Brain pericyte (primary cell): ENCODE measurements around the gene ATG3.
"Not testable (repeated sequence)": the region's sequence is repeated elsewhere in the genome, so short reads cannot be mapped to it uniquely, and the experiment has no call there.

Source experiments
- DNase-seq: peaks from one replicate; pipeline ENCODE4 v3.0.0-alpha.2; 2012; ENCODE audit warnings: low read depth, low spot score

ATG3 gene

DNA sequence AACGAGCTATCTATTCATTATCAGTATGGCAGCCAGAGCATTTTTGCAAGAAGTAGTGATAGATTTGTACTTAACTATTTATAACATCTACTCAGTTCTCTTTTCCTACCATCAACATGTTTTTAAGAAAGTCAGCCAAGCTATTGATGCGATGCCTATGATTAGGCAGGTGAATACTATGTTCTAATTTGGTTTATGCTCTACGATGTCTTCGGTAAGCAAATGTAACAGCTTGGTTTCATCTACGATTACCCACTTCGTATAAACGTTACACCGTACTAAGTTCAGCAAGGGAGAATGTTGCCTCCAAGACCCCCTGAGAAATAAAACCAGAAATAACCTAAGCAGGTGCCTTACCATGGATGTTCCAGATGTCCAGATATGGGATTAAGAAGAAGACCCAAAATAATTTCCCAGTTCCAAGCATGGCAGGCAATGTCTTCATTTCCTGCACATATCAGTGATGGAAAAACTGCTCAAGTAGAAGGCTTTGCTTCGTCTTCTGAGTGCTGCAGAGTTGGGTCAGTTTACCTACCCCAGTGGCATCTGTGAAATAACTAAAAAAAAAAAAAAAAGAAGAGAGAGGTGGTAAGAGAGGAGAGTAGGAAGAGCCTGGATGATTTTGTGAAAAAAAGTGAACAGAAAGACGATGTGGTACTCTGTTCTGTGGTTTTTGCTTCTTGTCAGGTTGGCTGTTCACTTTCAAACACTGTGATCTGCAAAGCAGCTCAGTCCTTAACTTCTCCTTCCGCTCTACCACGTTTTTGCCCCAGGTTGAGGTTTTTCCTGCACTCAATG is 62.6 kb downstream of the ATG3 start, which contains the start of gene BTLA:
Gene BTLA (minus strand): TSS at position 559 of the 798 bp plus-strand sequence. CDS start 114 bp downstream, at position 445.
- DNase-seq: no peak

DNA sequence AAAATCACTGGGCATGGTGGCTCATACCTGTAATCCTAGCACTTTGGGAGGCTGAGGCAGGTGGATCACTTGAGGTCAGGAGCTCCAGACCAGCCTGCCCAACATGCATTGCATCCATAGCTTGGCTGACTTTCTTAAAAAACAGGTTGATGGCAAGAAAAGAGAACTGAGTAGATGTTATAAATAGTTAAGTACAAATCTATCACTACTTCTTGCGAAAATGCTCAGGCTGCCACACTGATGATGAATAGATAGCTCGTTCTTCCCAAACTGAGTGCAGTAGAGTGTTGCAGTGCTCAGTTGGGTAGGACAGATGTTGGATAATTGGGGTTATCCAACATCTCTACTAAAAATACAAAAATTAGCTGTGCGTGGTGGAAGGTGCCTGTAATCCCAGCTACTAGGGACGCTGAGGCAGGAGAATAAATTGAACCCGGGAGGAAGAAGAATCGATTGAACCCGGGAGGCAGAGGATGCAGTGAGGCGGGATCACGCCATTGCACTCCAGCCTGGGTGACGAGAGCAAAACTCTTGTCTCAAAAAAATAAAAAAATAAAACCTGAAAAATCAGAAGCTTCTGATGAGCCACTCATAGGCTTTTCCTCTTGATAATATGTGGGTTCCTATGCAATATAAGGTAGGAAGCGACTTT is 63.7 kb downstream of the ATG3 start:
- DNase-seq: no peak

DNA sequence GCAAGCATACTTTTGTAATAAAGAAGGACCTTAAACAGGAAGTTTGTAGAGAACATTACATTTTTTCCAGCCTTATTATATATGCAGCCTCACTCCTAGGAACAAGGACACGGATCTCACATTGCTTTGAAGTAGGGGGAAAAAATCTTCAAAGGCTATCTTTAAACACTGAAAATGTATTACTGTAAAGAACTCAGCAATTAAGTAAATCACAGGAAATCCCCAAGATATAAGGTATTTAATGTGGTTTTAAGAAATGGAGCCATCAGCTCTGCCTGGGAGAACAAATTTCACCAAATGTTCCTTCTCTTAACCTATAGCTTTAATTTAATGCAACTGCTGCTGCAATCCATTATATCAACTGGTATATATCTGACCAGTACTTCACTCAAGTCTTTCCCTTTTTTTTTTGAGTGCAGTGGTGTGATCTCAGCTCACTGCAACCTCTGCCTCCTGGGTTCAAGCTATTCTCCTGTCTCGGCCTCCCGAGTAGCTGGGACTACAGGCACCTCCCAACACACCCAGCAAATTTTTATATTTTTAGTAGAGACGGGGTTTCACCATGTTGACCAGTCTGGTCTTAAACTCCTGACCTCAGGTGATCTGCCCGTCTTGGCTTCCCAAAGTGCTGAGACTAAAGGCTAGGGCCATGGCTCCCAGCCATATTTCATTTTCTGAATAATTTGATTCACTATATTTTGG is 65.2 kb downstream of the ATG3 start:
- no peak for DNase-seq

GRCh38 chr3:112494448-112494767 is 67.4 kb downstream of the ATG3 start:
- not testable (repeated sequence) for DNase-seq

GRCh38 chr3:112492124-112492523 is 69.6 kb downstream of the ATG3 start:
- no peak for DNase-seq

DNA sequence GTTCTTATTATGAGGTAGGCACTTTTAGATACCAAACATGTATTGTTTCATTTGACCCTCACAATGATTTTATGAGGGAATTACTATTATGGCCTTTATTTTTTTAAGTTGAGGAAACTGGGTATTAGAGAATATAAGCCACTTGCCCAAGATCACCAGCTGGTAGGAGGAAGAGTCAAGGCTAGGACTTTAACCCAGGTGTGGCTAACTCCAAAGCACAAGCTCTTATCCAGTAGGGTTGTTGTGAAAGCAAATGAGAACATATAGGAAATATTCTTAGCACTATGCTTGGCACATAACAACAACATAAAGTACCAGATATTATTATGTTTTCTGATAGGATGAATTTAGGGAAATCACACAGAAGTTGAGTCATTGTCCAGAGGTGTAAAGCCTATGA is 70.4 kb downstream of the ATG3 start:
- no peak for DNase-seq

- DNase-seq: no peak
These were observed 71.9 kb downstream of the ATG3 start for GRCh38 chr3:112489674-112490479.

DNA sequence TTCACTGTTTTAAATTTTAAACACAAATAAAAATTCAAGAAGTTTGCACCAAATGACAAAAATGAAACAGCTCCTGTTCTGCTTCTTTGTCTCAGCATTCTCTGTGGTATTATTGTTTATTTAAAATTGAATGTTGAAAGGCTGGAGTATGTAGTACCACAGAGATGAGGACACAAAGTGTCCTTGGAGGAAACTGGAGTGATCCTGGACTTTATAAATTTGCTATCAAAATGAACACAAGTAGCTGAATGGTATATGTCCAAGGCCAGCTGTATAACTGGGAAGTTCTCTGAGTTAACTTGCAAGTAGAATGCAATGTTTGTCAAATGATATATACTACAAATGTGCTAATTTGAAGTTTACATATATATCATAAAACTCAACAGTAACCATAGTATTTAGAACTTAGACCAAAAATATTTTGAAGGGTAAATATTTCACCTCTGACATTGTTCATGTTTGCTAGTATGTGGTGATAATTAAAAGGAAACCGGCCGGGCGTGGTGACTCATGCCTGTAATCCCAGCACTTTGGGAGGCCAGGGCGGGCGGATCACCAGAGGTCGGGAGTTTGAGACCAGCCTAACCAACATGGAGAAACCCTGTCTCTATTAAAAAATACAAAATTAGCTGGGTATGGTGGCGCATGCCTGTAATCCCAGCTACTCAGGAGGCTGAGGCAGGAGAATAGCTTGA is 74.8 kb downstream of the ATG3 start:
- DNase-seq: no peak

GRCh38 chr3:112484352-112484751 is 77.4 kb downstream of the ATG3 start:
- DNase-seq: no peak

- DNase-seq: no peak
These were observed 79.1 kb downstream of the ATG3 start for GRCh38 chr3:112482675-112483074.
